GM19463 (cell line): Measurements from ENCODE around the gene TIAM1.

Experiments used
- ATAC-seq: cut with Tn5 transposase; IDR thresholded peaks from one replicate; pipeline ENCODE4 v1.9.1; 2021; ENCODE audit warnings: mild to moderate bottlenecking, moderate library complexity; ENCODE audit not compliant: unreplicated experiment

The TIAM1 gene

GRCh38 chr21:31181082-31181750 is 162.8 kb downstream of the TIAM1 start:
- no peak for ATAC-seq

GRCh38 chr21:31180256-31181081 is 163.6 kb downstream of the TIAM1 start:
- ATAC-seq: no peak

DNA sequence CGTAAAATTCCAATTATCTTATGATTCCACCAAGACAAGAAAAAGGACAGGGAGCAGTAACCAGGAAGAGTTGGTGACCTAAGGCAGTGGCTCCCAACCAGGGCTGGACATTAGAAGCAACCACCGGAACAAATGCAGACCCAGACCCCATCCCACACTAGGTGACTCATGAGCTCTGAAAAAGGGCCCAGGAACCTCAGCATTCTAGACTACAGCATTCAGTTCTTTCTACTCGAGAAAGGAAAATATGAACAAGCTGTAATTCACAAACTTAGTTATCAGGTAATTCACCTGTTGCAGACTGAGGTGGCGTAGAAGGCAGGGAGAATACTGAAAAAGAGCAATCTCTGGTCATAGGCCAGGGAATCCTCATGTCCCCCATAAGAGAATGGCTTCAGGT is 167.3 kb downstream of the TIAM1 start:
- no peak for ATAC-seq

DNA sequence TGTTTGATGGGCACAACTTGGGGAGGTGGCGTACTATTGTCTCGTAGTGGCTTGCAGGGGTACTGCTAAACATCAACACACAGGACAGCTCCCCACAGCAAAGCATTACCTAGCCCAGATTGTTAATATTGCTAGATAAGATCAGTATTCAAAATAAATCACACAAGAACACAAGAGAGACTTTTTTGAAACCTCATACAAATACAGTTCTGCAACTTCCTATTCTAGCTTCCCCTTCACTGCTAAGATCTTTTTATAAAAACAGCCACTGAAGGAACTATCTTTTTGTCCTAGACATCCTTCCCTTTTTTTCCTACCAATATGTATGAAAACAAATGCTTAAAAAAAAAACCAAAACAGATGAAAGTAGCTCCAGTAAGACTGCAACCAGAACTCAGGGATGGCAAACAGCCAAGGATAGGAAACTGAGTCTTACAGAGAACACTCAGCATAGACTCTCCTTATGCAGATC is 167.9 kb downstream of the TIAM1 start:
- no peak for ATAC-seq

GRCh38 chr21:31173881-31174555 is 170.0 kb downstream of the TIAM1 start:
- ATAC-seq: no peak

DNA sequence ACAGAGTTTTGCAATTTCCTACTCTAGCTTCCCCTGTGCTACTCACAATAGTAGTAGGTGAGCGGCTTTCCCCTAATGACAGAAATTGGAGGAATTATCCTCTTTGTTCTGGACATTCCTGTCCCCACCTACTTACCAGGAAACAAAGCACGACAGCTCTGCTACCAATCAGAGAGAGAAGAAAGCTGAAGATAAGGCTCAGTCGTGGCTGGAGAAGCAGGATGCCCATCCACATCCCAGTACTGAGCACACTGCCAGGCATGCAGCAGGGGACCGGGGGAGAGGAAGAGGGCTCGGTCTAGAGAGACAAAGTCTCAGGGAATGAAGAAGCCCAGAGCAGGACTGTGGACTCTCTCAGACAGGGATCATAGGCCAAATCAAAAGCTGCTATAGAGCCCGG is 171.7 kb downstream of the TIAM1 start:
- ATAC-seq: no peak

GRCh38 chr21:31164713-31165694 is 179.1 kb downstream of the TIAM1 start:
- ATAC-seq: no peak

- no peak for ATAC-seq
Measured at GRCh38 chr21:31162827-31163226, 181.2 kb downstream of the TIAM1 start.

- no peak for ATAC-seq
Measured at GRCh38 chr21:31162079-31162699, 181.9 kb downstream of the TIAM1 start.

GRCh38 chr21:31161157-31161556 is 182.9 kb downstream of the TIAM1 start:
- ATAC-seq: no peak

DNA sequence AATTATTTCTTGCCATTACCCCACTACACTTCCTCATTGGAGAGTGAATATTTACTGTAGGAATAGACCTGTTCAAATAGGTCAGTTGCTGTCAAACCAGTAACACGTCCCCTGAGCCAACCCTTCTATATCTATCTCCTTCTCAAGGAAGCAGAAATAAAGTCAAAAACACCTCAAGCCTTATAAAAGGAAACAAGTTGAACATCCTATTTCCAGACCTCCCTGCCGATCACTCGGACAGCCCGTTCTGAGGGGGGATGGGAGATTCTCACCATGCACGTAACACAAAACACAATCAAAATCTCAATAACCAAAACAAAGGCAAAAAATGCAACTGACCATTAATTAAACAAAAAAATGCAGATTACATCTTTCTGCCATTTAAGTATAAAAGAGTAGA is 184.3 kb downstream of the TIAM1 start:
- no peak for ATAC-seq

DNA sequence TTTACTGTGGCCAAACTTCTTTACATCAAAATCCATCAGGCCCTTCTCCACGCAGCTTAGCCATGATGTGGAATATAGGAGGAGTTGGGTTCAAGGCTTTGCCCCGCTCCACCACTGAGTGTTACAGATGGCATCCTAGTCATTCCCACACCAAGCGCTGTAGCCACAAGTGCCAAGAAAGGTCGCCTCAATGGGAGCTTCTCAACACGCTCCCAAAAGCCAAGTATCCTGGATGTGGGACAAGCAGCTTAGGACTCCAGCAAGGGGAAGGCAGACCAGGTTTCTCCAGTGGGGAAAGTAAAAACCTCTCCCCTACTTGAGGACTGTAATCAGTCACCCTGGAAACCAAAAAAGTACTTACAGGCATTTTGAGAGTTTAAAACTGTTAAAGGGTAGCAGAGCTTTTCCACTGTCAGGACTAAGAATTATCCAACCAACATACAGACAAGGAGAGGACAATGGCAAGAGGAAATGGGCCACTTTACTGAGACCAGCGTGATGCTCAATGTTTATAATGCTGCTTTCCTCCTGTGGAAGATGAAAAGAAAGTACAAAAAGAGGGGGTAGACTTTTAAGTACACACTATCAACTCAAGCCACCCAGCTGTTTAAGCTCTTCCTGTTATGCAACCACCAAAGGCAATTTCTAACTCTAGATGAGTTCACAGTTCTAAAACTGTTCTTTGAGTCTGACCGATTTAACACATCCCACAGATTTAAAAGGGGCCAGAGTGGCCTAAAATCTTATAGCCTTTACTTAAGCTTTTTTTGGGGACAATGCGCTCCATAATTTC is 185.1 kb downstream of the TIAM1 start:
- ATAC-seq: no peak

GRCh38 chr21:31157756-31158155 is 186.3 kb downstream of the TIAM1 start:
- ATAC-seq: no peak

GRCh38 chr21:31156662-31157061 is 187.4 kb downstream of the TIAM1 start:
- no peak for ATAC-seq

GRCh38 chr21:31156169-31156568 is 187.9 kb downstream of the TIAM1 start:
- no peak for ATAC-seq

- no peak for ATAC-seq
Measured at GRCh38 chr21:31151156-31152045, 192.7 kb downstream of the TIAM1 start.

DNA sequence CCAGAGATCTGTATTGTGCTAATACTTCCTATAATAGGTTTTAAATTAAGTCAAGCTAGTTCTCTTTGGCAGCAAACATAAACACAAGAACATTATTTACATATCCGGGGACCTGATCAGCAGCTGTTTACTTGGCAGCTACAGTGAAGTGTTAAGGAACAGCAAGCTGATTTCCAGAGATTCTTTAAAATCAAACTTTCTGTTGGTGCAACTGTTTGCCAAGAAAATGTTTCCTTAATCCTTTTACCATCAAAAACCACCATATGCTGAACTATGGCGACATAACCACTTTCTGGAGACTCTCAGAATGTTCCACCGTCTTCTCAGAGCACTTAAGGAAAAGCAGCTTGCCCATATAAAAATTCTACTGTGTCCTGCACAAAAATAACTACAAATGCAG is 198.8 kb downstream of the TIAM1 start:
- ATAC-seq: no peak

DNA sequence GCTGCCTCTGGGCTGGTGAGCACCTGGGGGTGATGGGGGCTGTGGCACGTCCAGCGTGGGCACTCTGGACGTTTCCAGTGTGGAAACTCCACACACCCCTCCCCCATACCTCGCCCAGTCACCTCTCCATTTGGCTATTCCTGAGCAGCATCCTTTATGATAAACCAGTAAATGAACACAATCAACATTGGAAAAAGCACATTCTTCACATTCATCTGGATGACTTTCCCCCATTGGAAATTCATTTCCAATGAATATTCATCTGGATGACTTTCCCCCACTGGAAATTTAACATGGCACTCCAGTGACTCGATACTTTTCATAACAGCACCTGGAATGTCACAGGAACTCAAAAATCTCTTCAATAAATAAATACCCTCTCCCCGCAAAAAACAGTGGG is 201.0 kb downstream of the TIAM1 start:
- no peak for ATAC-seq
